Endothelial cell of umbilical vein (primary cell): ENCODE data around the gene KIF23. TPM values are rescaled to one million over a fixed set of nuclear protein-coding genes. Genes with fewer than 3 reads are reported as not detected.

Experiments used
- BruUV-seq: library from RNA; stranded (reverse); fragments of 400-500 nt; replicated peaks from 2 replicates; lab custom pipeline; 2021; lab: Mats Ljungman, UMichigan
- CTCF ChIA-PET: fragments of 300-600, 350-600 bp; sonication (Branson Sonifier 250); formaldehyde crosslinking; loops from one replicate; lab custom pipeline; 2021; ENCODE audit warnings: antibody characterized with exemption, inconsistent platforms; lab: Charles Lee
- POLR2A ChIA-PET: fragments of 300-600, 350-600 bp; sonication (Branson Sonifier 250); formaldehyde crosslinking; loops from one replicate; lab custom pipeline; 2021; ENCODE audit warnings: antibody characterized with exemption, inconsistent platforms; lab: Charles Lee
- DNase-seq: peaks from one replicate; pipeline ENCODE4 v3.0.0-alpha.2; 2011; ENCODE audit warnings: low read depth, low spot score
- FAIRE-seq: peaks from 2 replicates; lab custom pipeline; 2011; peaks lifted over from hg19 to GRCh38; lab: Jason Lieb, UNC
- H2AFZ ChIP-seq: 2 replicates; pipeline ENCODE4 v1.6.0; 2012; ENCODE audit warnings: low read depth, low read length, control low read depth, inconsistent platforms
- H3K27ac ChIP-seq: 2 replicates; pipeline ENCODE4 v1.5.1; 2011; ENCODE audit warnings: low read depth, mild to moderate bottlenecking, control low read depth, low read length, moderate library complexity; ENCODE audit not compliant: insufficient read depth
- H3K27me3 ChIP-seq, 2 experiments: 2 replicates each; pipeline versions ENCODE4 v1.6.0 to v1.6.1; 2011; ENCODE audit warnings: low read length in 2 of 2, mixed read lengths in 1 of 2; ENCODE audit not compliant: control insufficient read depth in 2 of 2, insufficient read depth in 2 of 2
- H3K36me3 ChIP-seq, 2 experiments: 2 replicates in 1 of 2; 3 replicates in 1 of 2; pipeline ENCODE4 v1.5.1; 2011; ENCODE audit warnings: low read length in 2 of 2, mild to moderate bottlenecking in 1 of 2, moderate library complexity in 1 of 2; ENCODE audit not compliant: control insufficient read depth in 2 of 2, insufficient read depth in 2 of 2; ENCODE audit errors: extremely low read depth in 1 of 2
- H3K4me1 ChIP-seq: 3 replicates; pipeline ENCODE4 v1.5.1; 2011; ENCODE audit warnings: mild to moderate bottlenecking, low read length; ENCODE audit not compliant: control insufficient read depth, insufficient read depth; ENCODE audit errors: extremely low read depth
- H3K4me2 ChIP-seq: 2 replicates; pipeline ENCODE4 v1.6.1; 2011; ENCODE audit warnings: low read length, control low read depth, mixed read lengths; ENCODE audit not compliant: insufficient read depth
- H3K4me3 ChIP-seq, 3 experiments: fragments of 200-600 bp in 1 of 3; sonication (generic), shearing (Covaris generic) in 1 of 3; replicated peaks in 1 of 3; 2 replicates each; pipeline ENCODE4 v1.5.1; 2011 to 2016; ENCODE audit warnings: control low read depth in 3 of 3, low read length in 3 of 3, mild to moderate bottlenecking in 2 of 3, inconsistent platforms in 1 of 3, low read depth in 1 of 3, moderate library complexity in 1 of 3; ENCODE audit not compliant: insufficient read depth in 1 of 3
- H3K79me2 ChIP-seq: 2 replicates; pipeline ENCODE4 v1.6.0; 2012; ENCODE audit warnings: low read length, inconsistent platforms; ENCODE audit not compliant: control insufficient read depth, insufficient read depth
- H3K9ac ChIP-seq: replicated peaks from 2 replicates; pipeline ENCODE3; 2011; ENCODE audit warnings: low read length, control low read depth; ENCODE audit not compliant: insufficient read depth; ENCODE audit errors: extremely low read depth
- H3K9me1 ChIP-seq: replicated peaks from 3 replicates; pipeline ENCODE4 v1.6.0; 2011; ENCODE audit warnings: mild to moderate bottlenecking, low read length; ENCODE audit not compliant: control insufficient read depth, insufficient read depth; ENCODE audit errors: extremely low read depth
- H3K9me3 ChIP-seq: replicated peaks from 2 replicates; pipeline ENCODE4 v1.5.1; 2012; ENCODE audit warnings: low read length, inconsistent platforms; ENCODE audit not compliant: control insufficient read depth, insufficient read depth
- H4K20me1 ChIP-seq: replicated peaks from 2 replicates; pipeline ENCODE3; 2011; ENCODE audit warnings: mild to moderate bottlenecking, low read length; ENCODE audit not compliant: control insufficient read depth, insufficient read depth; ENCODE audit errors: extremely low read depth
- EZH2 ChIP-seq: IDR thresholded peaks from 2 replicates; pipeline ENCODE4 v1.6.1; 2012; ENCODE audit warnings: borderline replicate concordance, low read depth, mild to moderate bottlenecking, moderate library complexity, low read length, inconsistent platforms; ENCODE audit not compliant: severe bottlenecking
- FOS ChIP-seq: IDR thresholded peaks from 2 replicates; pipeline ENCODE4 v1.6.1; 2011; ENCODE audit warnings: mild to moderate bottlenecking, low read length, moderate library complexity, borderline replicate concordance; ENCODE audit not compliant: insufficient read depth
- GATA2 ChIP-seq: IDR thresholded peaks from 2 replicates; pipeline ENCODE4 v1.7.0; 2011; ENCODE audit warnings: low read depth, mild to moderate bottlenecking, moderate library complexity, mixed read lengths, low read length; ENCODE audit not compliant: insufficient read length, insufficient read depth
- JUN ChIP-seq: IDR thresholded peaks from 2 replicates; pipeline ENCODE4 v1.6.1; 2011; ENCODE audit warnings: borderline replicate concordance, low read depth; ENCODE audit not compliant: insufficient read length, insufficient read depth
- MYC ChIP-seq: IDR thresholded peaks from one replicate; pipeline ENCODE4 v1.6.1; 2011; ENCODE audit warnings: mild to moderate bottlenecking, low read depth, low read length
- POLR2A ChIP-seq: IDR thresholded peaks from 2 replicates; pipeline ENCODE4 v1.6.1; 2012; ENCODE audit warnings: low read depth, mild to moderate bottlenecking, control low read depth, low read length
- POLR2AphosphoS5 ChIP-seq: IDR thresholded peaks from 2 replicates; pipeline ENCODE4 v1.6.1; 2012; ENCODE audit warnings: low read depth, mild to moderate bottlenecking, control low read depth, low read length, moderate library complexity; ENCODE audit not compliant: insufficient read depth
- dilution Hi-C: fragments of 300-500 bp; cut with MboI; formaldehyde crosslinking; loops from one replicate; pipeline ENCODE4 v1.15.0; 2019; ENCODE audit warnings: low sequenced_read_pairs; ENCODE audit not compliant: extremely low pct_ligation_motif_present
- intact Hi-C: fragments of 100-400 bp; cut with micrococcal nuclease; formaldehyde crosslinking; loops from one replicate; pipeline ENCODE4 v1.10.0; 2022
- polyA plus RNA-seq, 4 experiments: library from polyadenylated mRNA; depleted of rRNA in 3 of 4; stranded (reverse) in 3 of 4; unstranded in 1 of 4; fragments of >200 nt; gene quantifications; 2 replicates each; pipeline versions ENCODE4 v1.2.1 to v1.2.3, GENCODE V29; 2011 to 2012; ENCODE audit warnings: missing spikeins in 1 of 4
- total RNA-seq: library from RNA; stranded (reverse); gene quantifications from 2 replicates; pipeline ENCODE4 v1.2.3, GENCODE V29; 2021
- TF ChIP-seq, protein P1 (sequence below), 2 donors: IDR thresholded peaks; 1 replicate in 1 of 2; 2 replicates in 1 of 2; pipeline ENCODE4 v1.5.1; 2011; ENCODE audit warnings: low read length in 2 of 2, mild to moderate bottlenecking in 2 of 2, moderate library complexity in 2 of 2, control low read depth in 1 of 2, inconsistent platforms in 1 of 2, low read depth in 1 of 2; ENCODE audit not compliant: insufficient read depth in 1 of 2; ENCODE audit errors: extremely low read depth in 1 of 2
- TF ChIP-seq, protein P2 (sequence below): IDR thresholded peaks from 2 replicates; pipeline ENCODE4 v1.6.1; 2011; ENCODE audit not compliant: insufficient read depth, insufficient read length

Gene KIF23
- total and polyA plus RNA-seq, 2 donors (not counting 3 experiments of a cell fraction or from before 2014, with no cell fraction given), result 25.4 to 64.7 TPM

DNA sequence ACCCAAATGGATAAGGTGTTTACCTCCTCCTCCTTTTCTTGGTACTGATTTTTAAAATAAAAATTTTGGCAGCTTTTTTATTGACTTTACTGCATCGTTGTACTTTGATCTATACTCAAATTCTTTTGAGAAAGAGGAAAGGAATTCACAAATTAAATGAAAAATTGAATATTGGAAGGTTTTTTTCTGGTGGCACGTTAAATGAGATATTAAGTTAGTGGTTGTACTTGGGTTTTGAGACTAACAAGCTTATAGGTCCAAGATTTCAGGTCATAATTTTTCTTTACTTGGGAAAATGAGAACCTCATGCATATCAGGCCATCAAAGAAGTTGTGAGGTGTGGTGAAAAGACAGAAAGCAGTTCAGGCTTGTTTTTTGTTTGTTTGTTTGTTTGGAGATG is 52.6 kb downstream of the KIF23 start:
- H4K20me1 ChIP-seq, result no peaks in the 10 kb centered on the region
- H3K4me1 ChIP-seq, result peaks cover 8% of the 10 kb centered on the region
- H3K27me3 ChIP-seq, result no peaks in the 10 kb centered on the region
- no peak overlapping the region for H3K27ac ChIP-seq
- H3K9ac ChIP-seq, result no peak overlapping the region
- no peak overlapping the region for H2AFZ ChIP-seq
- DNase-seq, result no peak
- H3K4me3 ChIP-seq, result no peak overlapping the region
- TF ChIP-seq JUN, result no peak
- no peak for TF ChIP-seq EZH2
- POLR2A ChIA-PET, result no interaction called here
- CTCF ChIA-PET, result interaction anchor here (4.6 kb wide), 1 partner anchor 9 kb away, joined by 36 read pairs; no protein-coding TSS in a partner anchor
- no peaks in the 10 kb centered on the region for H3K9me1 ChIP-seq
- H3K36me3 ChIP-seq, result no peaks in the 10 kb centered on the region
- no peaks in the 10 kb centered on the region for H3K9me3 ChIP-seq
- BruUV-seq, result no TSS peak
- H3K4me2 ChIP-seq, result no peak overlapping the region
- intact Hi-C loops (loop anchor here (1.0 kb wide), 2 partner anchors 9 to 407 kb away; no protein-coding TSS in a partner anchor), dilution Hi-C loops (no loop called here)
- H3K79me2 ChIP-seq, result no peaks in the 10 kb centered on the region
- FAIRE-seq, result no peak

DNA sequence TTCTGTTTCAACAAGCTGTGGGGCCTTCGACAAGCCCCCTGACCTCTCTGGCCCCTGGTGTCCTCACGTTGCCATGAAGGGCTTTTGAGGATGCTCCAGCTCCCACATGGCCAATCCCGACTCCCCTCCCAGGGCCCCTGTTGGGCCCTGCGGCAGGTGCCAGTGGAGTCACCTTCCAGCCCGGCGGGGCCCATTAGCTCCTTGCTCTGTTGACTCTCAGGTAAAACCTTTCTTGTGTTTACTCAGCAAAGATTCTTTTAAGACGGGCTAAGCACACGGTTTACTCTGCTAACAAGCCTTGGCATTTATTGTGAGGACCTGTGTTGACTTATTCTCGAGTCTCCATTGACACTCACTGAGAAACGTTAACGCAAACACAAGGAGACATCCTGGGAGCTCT is 53.5 kb downstream of the KIF23 start:
- intact Hi-C loops, result no loop called here
- Histone ChIP-seq H3K9me1 (no peaks in the 10 kb centered on the region), H3K9ac (no peak overlapping the region), H3K4me3 (no peak overlapping the region), H2AFZ (no peak overlapping the region), H3K4me1 (peaks cover 8% of the 10 kb centered on the region), H3K27ac (no peak overlapping the region), H4K20me1 (no peaks in the 10 kb centered on the region), H3K27me3 (no peaks in the 10 kb centered on the region), H3K79me2 (no peaks in the 10 kb centered on the region), H3K36me3 (no peaks in the 10 kb centered on the region), H3K9me3 (no peaks in the 10 kb centered on the region), H3K4me2 (no peak overlapping the region)
- DNase-seq (no peak), FAIRE-seq (no peak)
- CTCF ChIA-PET, result interaction anchor here (1.4 to 4.6 kb wide), 3 partner anchors 8 to 1000 kb away, joined by 4 to 36 read pairs (median 4); no protein-coding TSS in a partner anchor
- no peak for TF ChIP-seq GATA2
- no peak for TF ChIP-seq EZH2
- TF ChIP-seq FOS, result no peak
- TF ChIP-seq POLR2AphosphoS5, result no peak
- TF ChIP-seq MYC, result no peak
- no peak for TF ChIP-seq JUN
- TF ChIP-seq, protein P1, sequence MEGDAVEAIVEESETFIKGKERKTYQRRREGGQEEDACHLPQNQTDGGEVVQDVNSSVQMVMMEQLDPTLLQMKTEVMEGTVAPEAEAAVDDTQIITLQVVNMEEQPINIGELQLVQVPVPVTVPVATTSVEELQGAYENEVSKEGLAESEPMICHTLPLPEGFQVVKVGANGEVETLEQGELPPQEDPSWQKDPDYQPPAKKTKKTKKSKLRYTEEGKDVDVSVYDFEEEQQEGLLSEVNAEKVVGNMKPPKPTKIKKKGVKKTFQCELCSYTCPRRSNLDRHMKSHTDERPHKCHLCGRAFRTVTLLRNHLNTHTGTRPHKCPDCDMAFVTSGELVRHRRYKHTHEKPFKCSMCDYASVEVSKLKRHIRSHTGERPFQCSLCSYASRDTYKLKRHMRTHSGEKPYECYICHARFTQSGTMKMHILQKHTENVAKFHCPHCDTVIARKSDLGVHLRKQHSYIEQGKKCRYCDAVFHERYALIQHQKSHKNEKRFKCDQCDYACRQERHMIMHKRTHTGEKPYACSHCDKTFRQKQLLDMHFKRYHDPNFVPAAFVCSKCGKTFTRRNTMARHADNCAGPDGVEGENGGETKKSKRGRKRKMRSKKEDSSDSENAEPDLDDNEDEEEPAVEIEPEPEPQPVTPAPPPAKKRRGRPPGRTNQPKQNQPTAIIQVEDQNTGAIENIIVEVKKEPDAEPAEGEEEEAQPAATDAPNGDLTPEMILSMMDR (IDR thresholded peaks at IDR 0.05; ENCODE audit: extremely low read depth in 1 of 2, insufficient read depth in 1 of 2, low read depth in 1 of 2, low read length in 2 of 2), result no peak
- no peak for TF ChIP-seq POLR2A
- TF ChIP-seq, protein P2, sequence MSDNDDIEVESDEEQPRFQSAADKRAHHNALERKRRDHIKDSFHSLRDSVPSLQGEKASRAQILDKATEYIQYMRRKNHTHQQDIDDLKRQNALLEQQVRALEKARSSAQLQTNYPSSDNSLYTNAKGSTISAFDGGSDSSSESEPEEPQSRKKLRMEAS, result no peak
- no TSS peak for BruUV-seq
- dilution Hi-C loops, result no loop called here
- POLR2A ChIA-PET, result no interaction called here
